GM23338 (cell line): ENCODE results near the gene IL22. TPM values are rescaled to one million over a fixed set of nuclear protein-coding genes. Genes with fewer than 3 reads are reported as not detected.

Experiments
- ATAC-seq: fragments of 200-7000 bp; cut with Tn5 transposase; 3 replicates; pipeline ENCODE4 v1.9.1; 2020
- DNase-seq: peaks from one replicate; pipeline ENCODE4 v3.0.0-alpha.2; 2015; ENCODE audit warnings: low spot score
- H2AFZ ChIP-seq: fragments of 200-600 bp; sonication (generic); 2 replicates; pipeline ENCODE4 v1.8.0; 2016; ENCODE audit warnings: antibody characterized with exemption, mild to moderate bottlenecking, moderate library complexity
- H3F3A ChIP-seq: fragments of 200-600 bp; sonication (generic); replicated peaks from 2 replicates; pipeline ENCODE4 v1.8.0; 2017; ENCODE audit warnings: antibody characterized with exemption, mixed run types, low read depth
- H3K27ac ChIP-seq: fragments of 200-600 bp; sonication (generic); 2 replicates; pipeline ENCODE4 v1.6.1; 2016; ENCODE audit warnings: low read depth
- H3K27me3 ChIP-seq: fragments of 200-600 bp; sonication (generic); 2 replicates; pipeline ENCODE4 v1.8.0; 2016; ENCODE audit warnings: mild to moderate bottlenecking, mixed run types, moderate library complexity; ENCODE audit not compliant: insufficient read depth
- H3K36me3 ChIP-seq: fragments of 200-600 bp; sonication (generic); 2 replicates; pipeline ENCODE4 v1.8.0; 2016; ENCODE audit warnings: mild to moderate bottlenecking; ENCODE audit not compliant: insufficient read depth
- H3K4me1 ChIP-seq: fragments of 200-600 bp; sonication (generic); 2 replicates; pipeline ENCODE4 v1.8.0; 2016; ENCODE audit warnings: mild to moderate bottlenecking, moderate library complexity; ENCODE audit not compliant: insufficient read depth
- H3K4me2 ChIP-seq: fragments of 200-600 bp; sonication (generic); 2 replicates; pipeline ENCODE4 v1.7.1; 2017; ENCODE audit warnings: mixed run types
- H3K4me3 ChIP-seq: fragments of 200-600 bp; sonication (generic); 2 replicates; pipeline ENCODE4 v1.6.1; 2016; ENCODE audit warnings: mixed run types
- H3K79me2 ChIP-seq: fragments of 200-600 bp; sonication (generic); replicated peaks from 2 replicates; pipeline ENCODE4 v1.8.0; 2017; ENCODE audit warnings: mild to moderate bottlenecking; ENCODE audit not compliant: insufficient read depth
- H3K9me2 ChIP-seq: fragments of 200-600 bp; sonication (generic); 2 replicates; pipeline ENCODE4 v1.8.0; 2017; ENCODE audit not compliant: insufficient read depth
- H4K20me1 ChIP-seq: fragments of 200-600 bp; sonication (generic); replicated peaks from 2 replicates; pipeline ENCODE4 v1.8.0; 2017; ENCODE audit warnings: mild to moderate bottlenecking; ENCODE audit not compliant: insufficient read depth
- H3K27ac Mint-ChIP-seq: 2 replicates; pipeline ENCODE4 v1.8.0; 2020; ENCODE audit warnings: inconsistent platforms, mild to moderate bottlenecking, moderate library complexity, mixed read lengths
- H3K27me3 Mint-ChIP-seq: 3 replicates; pipeline ENCODE4 v1.8.0; 2022; ENCODE audit warnings: low read depth, mild to moderate bottlenecking, moderate library complexity, mixed read lengths, inconsistent platforms; ENCODE audit not compliant: insufficient read depth, poor library complexity
- H3K36me3 Mint-ChIP-seq: 3 replicates; pipeline ENCODE4 v1.8.0; 2021; ENCODE audit warnings: low read depth, mild to moderate bottlenecking, inconsistent platforms, moderate library complexity, mixed read lengths
- H3K4me1 Mint-ChIP-seq: 3 replicates; pipeline ENCODE4 v1.8.0; 2020; ENCODE audit warnings: mild to moderate bottlenecking, inconsistent platforms, mixed read lengths
- H3K4me3 Mint-ChIP-seq: 3 replicates; pipeline ENCODE4 v1.8.0; 2021; ENCODE audit warnings: moderate library complexity, mild to moderate bottlenecking, inconsistent platforms, mixed read lengths
- H3K9me3 Mint-ChIP-seq: 3 replicates; pipeline ENCODE4 v1.8.0; 2020; ENCODE audit warnings: moderate library complexity, mild to moderate bottlenecking, inconsistent platforms, mixed read lengths
- CREB1 ChIP-seq: fragments of 250-450 bp; sonication (Bioruptor Pico); IDR thresholded peaks from 2 replicates; pipeline ENCODE4 v1.5.0; 2020; ENCODE audit warnings: low read depth, mild to moderate bottlenecking, moderate library complexity
- CTCF ChIP-seq, 2 experiments: fragments of 200-600 bp in 1 of 2; sonication (generic) in 1 of 2; conservative IDR thresholded peaks; 2 replicates each; pipeline versions ENCODE4 v1.5.1 to v1.6.1; 2016 to 2017; ENCODE audit warnings: antibody characterized with exemption in 2 of 2, low read depth in 2 of 2, mild to moderate bottlenecking in 2 of 2, moderate library complexity in 1 of 2
- ETS1 ChIP-seq: IDR thresholded peaks from 2 replicates; pipeline ENCODE4 v1.6.1; 2016; ENCODE audit warnings: antibody characterized with exemption
- EZH2phosphoT487 ChIP-seq: fragments of 200-600 bp; sonication (generic); IDR thresholded peaks from one replicate; pipeline ENCODE4 v1.8.1; 2018; ENCODE audit warnings: antibody characterized with exemption; ENCODE audit not compliant: unreplicated experiment
- NANOG ChIP-seq: IDR thresholded peaks from 2 replicates; pipeline ENCODE4 v1.6.1; 2016; ENCODE audit warnings: antibody characterized with exemption, borderline replicate concordance
- REST ChIP-seq: IDR thresholded peaks from one replicate; pipeline ENCODE4 v1.6.1; 2018; ENCODE audit warnings: antibody characterized with exemption; ENCODE audit not compliant: unreplicated experiment
- STAT1 ChIP-seq: IDR thresholded peaks from one replicate; pipeline ENCODE4 v1.6.1; 2016; ENCODE audit warnings: antibody characterized with exemption; ENCODE audit not compliant: unreplicated experiment
- ZNF114 ChIP-seq: fragments of 250-450 bp; sonication (Bioruptor Pico); IDR thresholded peaks from 2 replicates; pipeline ENCODE4 v1.5.0; 2020; ENCODE audit warnings: mild to moderate bottlenecking, moderate library complexity
- ZNF331 ChIP-seq: fragments of 250-450 bp; sonication (Bioruptor Pico); IDR thresholded peaks from 2 replicates; pipeline ENCODE4 v1.5.0; 2020; ENCODE audit warnings: low read depth, mild to moderate bottlenecking, moderate library complexity
- long read RNA-seq: library from polyadenylated mRNA; unstranded; transcript quantifications from one replicate; pipeline ENCODE4 v2.0.0, GENCODE V29; 2020; ENCODE audit not compliant: unreplicated experiment
- polyA plus RNA-seq: library from polyadenylated mRNA; unstranded; fragments of >200 nt; fragmentation: Nextera tagmentation; extraction: Ambion mirVana; gene quantifications from 2 replicates; pipeline ENCODE4 v1.2.1, GENCODE V29; 2016
- total RNA-seq: library from RNA; depleted of rRNA; stranded (reverse); fragments of >200 nt; shearing (Covaris generic); gene quantifications from 2 replicates; pipeline ENCODE4 v1.2.3, GENCODE V29; 2014; rRNA removed

Gene IL22
- total RNA-seq (not detected in 2 replicates), polyA plus RNA-seq (not detected in 2 replicates)
- long read RNA-seq = 0 reads

GRCh38 chr12:68253504-68253903 is at the start of gene IL22:
IL22 (minus strand) TSS chr12:68253604; CDS start chr12:68253448, 156 bp downstream.
- DNase-seq (no peak), ATAC-seq (no peak)
- H3F3A ChIP-seq = no peaks in the 10 kb centered on the region
- Mint-ChIP-seq H3K27me3 (no peaks in the 10 kb centered on the region), H3K9me3 (no peaks in the 10 kb centered on the region), H3K36me3 (no peaks in the 10 kb centered on the region), H3K27ac (no peak within 1 kb of the TSS), H3K4me3 (no peak within 1 kb of the TSS), H3K4me1 (no peaks in the 10 kb centered on the region)
- no peak within 1 kb of the TSS for H3K4me2 ChIP-seq
- no peaks in the 10 kb centered on the region for H4K20me1 ChIP-seq
- no peaks in the 10 kb centered on the region for H3K4me1 ChIP-seq
- no peak for TF ChIP-seq REST
- no peak for TF ChIP-seq CREB1 (CRISPR knock-in tag)
- TF ChIP-seq STAT1 = no peak
- TF ChIP-seq EZH2phosphoT487 = no peak
- TF ChIP-seq CTCF (conservative IDR thresholded peaks at IDR 0.05; ENCODE audit: low read depth in 2 of 2) = no peak
- no peak within 1 kb of the TSS for H3K27ac ChIP-seq
- H3K27me3 ChIP-seq = no peaks in the 10 kb centered on the region
- peaks cover 5% of the 10 kb centered on the region; the same call in 1 of the 2 replicates for H3K9me2 ChIP-seq
- H3K36me3 ChIP-seq = no peaks in the 10 kb centered on the region
- H3K4me3 ChIP-seq = no peak within 1 kb of the TSS
- no peaks in the 10 kb centered on the region for H3K79me2 ChIP-seq
- H2AFZ ChIP-seq = 0 out of 2 replicates have a peak within 1 kb of the TSS, but pooled peaks have one; percentile 14

- no peak overlapping the region for H3K27ac ChIP-seq
- H3K4me3 ChIP-seq = no peak overlapping the region
- H3K36me3 ChIP-seq = no peaks in the 10 kb centered on the region
- Mint-ChIP-seq H3K4me1 (no peaks in the 10 kb centered on the region), H3K36me3 (no peaks in the 10 kb centered on the region), H3K4me3 (no peak overlapping the region), H3K9me3 (no peaks in the 10 kb centered on the region), H3K27me3 (no peaks in the 10 kb centered on the region), H3K27ac (no peak overlapping the region)
- no peaks in the 10 kb centered on the region for H3K27me3 ChIP-seq
- H3K4me1 ChIP-seq = no peaks in the 10 kb centered on the region
- ATAC-seq (no peak), DNase-seq (no peak)
- no peak overlapping the region for H2AFZ ChIP-seq
- no peaks in the 10 kb centered on the region for H4K20me1 ChIP-seq
- TF ChIP-seq ZNF331 (CRISPR knock-in tag) = no peak
- TF ChIP-seq NANOG = no peak
- no peak for TF ChIP-seq CREB1 (CRISPR knock-in tag)
- no peak for TF ChIP-seq ETS1
- no peak for TF ChIP-seq ZNF114 (CRISPR knock-in tag)
- H3K79me2 ChIP-seq = no peaks in the 10 kb centered on the region
- H3K9me2 ChIP-seq = no peaks in the 10 kb centered on the region
- H3K4me2 ChIP-seq = no peak overlapping the region
- H3F3A ChIP-seq = no peaks in the 10 kb centered on the region
Measured at GRCh38 chr12:68297929-68298328, 44.5 kb upstream of the IL22 start.
